ENCODE measurements around the gene PNPLA2.

Gene PNPLA2

GRCh38 chr11:842370-843002 is 23.8 kb downstream of the PNPLA2 start, which contains the start of the genes POLR2L and TSPAN4:
TSS of gene POLR2L (minus strand) at chr11:842529. CDS start at chr11:842508, 21 bp downstream.
TSS of gene TSPAN4 (plus strand) at chr11:842852. CDS start at chr11:850305, 7,453 bp downstream.
- peak in 55 of 56 donors; percentile 19 to 96 (median 82) for DNase-seq

- no peak for DNase-seq
Measured at GRCh38 chr11:843086-843734, 24.5 kb downstream of the PNPLA2 start.

- DNase-seq: peak in 5 of 56 donors; percentile 22 to 45 (median 34)
Measured at GRCh38 chr11:843818-844692, 25.3 kb downstream of the PNPLA2 start.

- peak in 14 of 56 donors; percentile 25 to 57 (median 39) for DNase-seq
Measured at GRCh38 chr11:844693-845644, 26.3 kb downstream of the PNPLA2 start.

- DNase-seq: no peak
Measured at GRCh38 chr11:845872-846495, 27.3 kb downstream of the PNPLA2 start.

GRCh38 chr11:846496-847098 is 27.9 kb downstream of the PNPLA2 start:
- DNase-seq: no peak

- DNase-seq: no peak
Measured at GRCh38 chr11:847876-848275, 29.2 kb downstream of the PNPLA2 start.

- DNase-seq: peak in 8 of 56 donors; percentile 20 to 57 (median 31)
Measured at GRCh38 chr11:848380-848931, 29.7 kb downstream of the PNPLA2 start.

GRCh38 chr11:849104-849824 is 30.6 kb downstream of the PNPLA2 start:
- peak in 3 of 56 donors; percentile 30 to 45 (median 43) for DNase-seq

GRCh38 chr11:849951-850774 is 31.4 kb downstream of the PNPLA2 start:
- no peak for DNase-seq

- no peak for DNase-seq
Measured at GRCh38 chr11:850775-851763, 32.4 kb downstream of the PNPLA2 start.

GRCh38 chr11:852762-853161 is 34.0 kb downstream of the PNPLA2 start:
- DNase-seq: no peak

- no peak for DNase-seq
Measured at GRCh38 chr11:853682-854448, 35.2 kb downstream of the PNPLA2 start.

GRCh38 chr11:854601-855329 is 36.1 kb downstream of the PNPLA2 start:
- no peak for DNase-seq

GRCh38 chr11:855330-855674 is 36.6 kb downstream of the PNPLA2 start:
- no peak for DNase-seq

Measured in amygdala (tissue), 56 donors.